SK-N-SH treated with all-trans-retinoic acid at 6 μM for 48 hours (cell line): ENCODE measurements around the gene RIMBP2.

Experiments
- ARNTL ChIP-seq: fragments of 450-650 bp; formaldehyde crosslinking; IDR thresholded peaks from 2 replicates; pipeline ENCODE4 v1.5.0; 2020; ENCODE audit warnings: low read depth, mild to moderate bottlenecking, moderate library complexity, borderline replicate concordance
- CSDC2 ChIP-seq: fragments of 250-450 bp; sonication (Bioruptor Pico); IDR thresholded peaks from 2 replicates; pipeline ENCODE4 v1.5.0; 2020; ENCODE audit warnings: mild to moderate bottlenecking, moderate library complexity
- GLIS3 ChIP-seq: fragments of 250-450 bp; sonication (Bioruptor Pico); IDR thresholded peaks from 2 replicates; pipeline ENCODE4 v1.5.0; 2020; ENCODE audit warnings: mild to moderate bottlenecking, moderate library complexity
- ISL1 ChIP-seq: fragments of 250-450 bp; sonication (Bioruptor Pico); IDR thresholded peaks from 2 replicates; pipeline ENCODE4 v2.1.2; 2022; ENCODE audit warnings: mild to moderate bottlenecking, moderate library complexity
- PATZ1 ChIP-seq: fragments of 250-450 bp; sonication (Bioruptor Pico); IDR thresholded peaks from 2 replicates; pipeline ENCODE4 v1.8.0; 2020; ENCODE audit warnings: mild to moderate bottlenecking, moderate library complexity, borderline replicate concordance
- TCF4 ChIP-seq: fragments of 250-450 bp; sonication (Bioruptor Pico); IDR thresholded peaks from 2 replicates; pipeline ENCODE4 v1.8.0; 2021; ENCODE audit warnings: mild to moderate bottlenecking, moderate library complexity, borderline replicate concordance
- TOX ChIP-seq: fragments of 250-450 bp; sonication (Bioruptor Pico); IDR thresholded peaks from 2 replicates; pipeline ENCODE4 v1.8.0; 2021; ENCODE audit warnings: mild to moderate bottlenecking, moderate library complexity, borderline replicate concordance
- TSHZ2 ChIP-seq: fragments of 250-450 bp; sonication (Bioruptor Pico); IDR thresholded peaks from 2 replicates; pipeline ENCODE4 v1.5.0; 2020; ENCODE audit warnings: mild to moderate bottlenecking, moderate library complexity
- ZFP30 ChIP-seq: fragments of 450-650 bp; formaldehyde crosslinking; IDR thresholded peaks from 2 replicates; pipeline ENCODE4 v1.5.0; 2022; ENCODE audit warnings: mild to moderate bottlenecking, moderate library complexity
- ZNF70 ChIP-seq: fragments of 450-650 bp; formaldehyde crosslinking; IDR thresholded peaks from 2 replicates; pipeline ENCODE4 v1.5.0; 2020; ENCODE audit warnings: mild to moderate bottlenecking, moderate library complexity
- ZNF8 ChIP-seq: fragments of 450-650 bp; formaldehyde crosslinking; IDR thresholded peaks from 2 replicates; pipeline ENCODE4 v1.5.0; 2020; ENCODE audit warnings: mild to moderate bottlenecking, moderate library complexity
- TF ChIP-seq, protein P1 (sequence below): fragments of 250-450 bp; sonication (Bioruptor Pico); IDR thresholded peaks from 2 replicates; pipeline ENCODE4 v1.8.0; 2021; ENCODE audit warnings: low read depth, mild to moderate bottlenecking, moderate library complexity, borderline replicate concordance

DNA sequence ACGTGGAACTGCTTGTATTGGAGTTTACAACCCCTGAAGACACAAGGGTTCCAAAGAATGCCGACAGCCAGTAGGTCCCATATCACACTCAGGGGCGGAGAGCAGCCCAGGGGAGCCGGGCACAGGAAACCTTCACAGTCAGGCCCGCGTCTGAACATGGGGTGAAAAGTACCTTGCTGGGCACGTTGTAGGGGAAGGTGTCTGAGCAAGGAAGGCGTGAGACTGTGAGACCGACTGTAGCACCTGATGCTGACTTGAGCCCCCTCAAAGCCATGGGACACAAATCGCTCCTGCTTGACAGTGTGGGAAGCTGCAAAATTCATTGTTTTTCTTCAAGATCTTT, 14.7 kb downstream of the RIMBP2 start:
- TF ChIP-seq ZNF8 (CRISPR knock-in tag) (no peak), PATZ1 (CRISPR knock-in tag) (no peak), ISL1 (CRISPR knock-in tag) (no peak), ZNF70 (no peak), TSHZ2 (no peak), CSDC2 (CRISPR knock-in tag) (no peak), ZFP30 (no peak), GLIS3 (no peak), TOX (CRISPR knock-in tag) (no peak), TCF4 (CRISPR knock-in tag) (no peak), ARNTL (CRISPR knock-in tag) (no peak)
- TF ChIP-seq, protein P1, sequence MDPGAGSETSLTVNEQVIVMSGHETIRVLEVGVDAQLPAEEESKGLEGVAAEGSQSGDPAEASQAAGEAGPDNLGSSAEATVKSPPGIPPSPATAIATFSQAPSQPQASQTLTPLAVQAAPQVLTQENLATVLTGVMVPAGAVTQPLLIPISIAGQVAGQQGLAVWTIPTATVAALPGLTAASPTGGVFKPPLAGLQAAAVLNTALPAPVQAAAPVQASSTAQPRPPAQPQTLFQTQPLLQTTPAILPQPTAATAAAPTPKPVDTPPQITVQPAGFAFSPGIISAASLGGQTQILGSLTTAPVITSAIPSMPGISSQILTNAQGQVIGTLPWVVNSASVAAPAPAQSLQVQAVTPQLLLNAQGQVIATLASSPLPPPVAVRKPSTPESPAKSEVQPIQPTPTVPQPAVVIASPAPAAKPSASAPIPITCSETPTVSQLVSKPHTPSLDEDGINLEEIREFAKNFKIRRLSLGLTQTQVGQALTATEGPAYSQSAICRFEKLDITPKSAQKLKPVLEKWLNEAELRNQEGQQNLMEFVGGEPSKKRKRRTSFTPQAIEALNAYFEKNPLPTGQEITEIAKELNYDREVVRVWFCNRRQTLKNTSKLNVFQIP, result no peak
